Liver (tissue), 3 donors: ENCODE measurements around the gene OGFOD3.

Source experiments
- HNF4A ChIP-seq, 2 donors: conservative IDR thresholded peaks; 2 replicates each; pipeline ENCODE4 v1.6.1; 2016; ENCODE audit warnings: antibody characterized with exemption in 2 of 2, mild to moderate bottlenecking in 2 of 2
- HNF4G ChIP-seq: IDR thresholded peaks from 2 replicates; pipeline ENCODE4 v1.6.1; 2016; ENCODE audit warnings: antibody characterized with exemption
- RXRA ChIP-seq, 2 donors: IDR thresholded peaks; 2 replicates each; pipeline ENCODE4 v1.6.1; 2017 to 2018; ENCODE audit warnings: antibody characterized with exemption in 2 of 2, mild to moderate bottlenecking in 1 of 2
- TAF1 ChIP-seq: conservative IDR thresholded peaks from 2 replicates; pipeline ENCODE4 v1.6.1; 2016; ENCODE audit warnings: antibody characterized with exemption, mild to moderate bottlenecking
- TF ChIP-seq, protein P1 (sequence below): fragments of 150-350 bp; IDR thresholded peaks from 2 replicates; pipeline ENCODE4 v1.5.1; 2017; ENCODE audit warnings: improper control_type of control experiment, low read depth, low read length; ENCODE audit not compliant: missing input control
- donor health status: healthy.
- donor health status: healthy.

DNA sequence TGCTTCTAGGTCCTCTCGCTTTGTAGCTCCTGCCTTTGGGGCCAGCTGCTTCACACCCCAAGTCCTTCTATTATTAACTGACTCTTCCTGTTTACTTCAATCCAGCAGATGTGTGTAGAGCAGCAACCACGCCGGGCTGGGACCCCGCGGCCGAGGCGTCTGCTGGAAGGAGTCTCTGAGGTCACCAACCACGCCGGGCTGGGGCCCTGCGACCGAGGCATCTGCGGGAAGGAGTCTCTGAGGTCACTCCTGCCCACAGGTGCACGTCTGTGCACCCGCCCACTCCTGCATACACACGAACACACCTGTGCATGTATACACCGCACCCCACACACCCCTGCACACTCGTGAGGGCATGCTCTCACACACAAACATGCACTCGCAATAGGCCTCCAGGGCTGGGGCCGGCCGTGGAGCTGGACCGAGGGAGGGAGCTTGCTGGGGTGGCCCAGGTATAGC is 67.1 kb downstream of the OGFOD3 start:
- TF ChIP-seq, protein P1, sequence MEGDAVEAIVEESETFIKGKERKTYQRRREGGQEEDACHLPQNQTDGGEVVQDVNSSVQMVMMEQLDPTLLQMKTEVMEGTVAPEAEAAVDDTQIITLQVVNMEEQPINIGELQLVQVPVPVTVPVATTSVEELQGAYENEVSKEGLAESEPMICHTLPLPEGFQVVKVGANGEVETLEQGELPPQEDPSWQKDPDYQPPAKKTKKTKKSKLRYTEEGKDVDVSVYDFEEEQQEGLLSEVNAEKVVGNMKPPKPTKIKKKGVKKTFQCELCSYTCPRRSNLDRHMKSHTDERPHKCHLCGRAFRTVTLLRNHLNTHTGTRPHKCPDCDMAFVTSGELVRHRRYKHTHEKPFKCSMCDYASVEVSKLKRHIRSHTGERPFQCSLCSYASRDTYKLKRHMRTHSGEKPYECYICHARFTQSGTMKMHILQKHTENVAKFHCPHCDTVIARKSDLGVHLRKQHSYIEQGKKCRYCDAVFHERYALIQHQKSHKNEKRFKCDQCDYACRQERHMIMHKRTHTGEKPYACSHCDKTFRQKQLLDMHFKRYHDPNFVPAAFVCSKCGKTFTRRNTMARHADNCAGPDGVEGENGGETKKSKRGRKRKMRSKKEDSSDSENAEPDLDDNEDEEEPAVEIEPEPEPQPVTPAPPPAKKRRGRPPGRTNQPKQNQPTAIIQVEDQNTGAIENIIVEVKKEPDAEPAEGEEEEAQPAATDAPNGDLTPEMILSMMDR, result no peak
- TF ChIP-seq HNF4G, result no peak
- TF ChIP-seq RXRA (IDR thresholded peaks at IDR 0.05), result no peak
- no peak for TF ChIP-seq HNF4A (conservative IDR thresholded peaks at IDR 0.05)
- no peak for TF ChIP-seq TAF1
